GM15510 (cell line): Measurements from ENCODE around the gene RTBDN.

Experiments used
- POLR2A ChIP-seq: IDR thresholded peaks from 3 replicates; pipeline ENCODE4 v1.6.1; 2011; ENCODE audit warnings: borderline replicate concordance; ENCODE audit not compliant: insufficient read length; ENCODE audit errors: extremely low read depth

RTBDN gene

DNA sequence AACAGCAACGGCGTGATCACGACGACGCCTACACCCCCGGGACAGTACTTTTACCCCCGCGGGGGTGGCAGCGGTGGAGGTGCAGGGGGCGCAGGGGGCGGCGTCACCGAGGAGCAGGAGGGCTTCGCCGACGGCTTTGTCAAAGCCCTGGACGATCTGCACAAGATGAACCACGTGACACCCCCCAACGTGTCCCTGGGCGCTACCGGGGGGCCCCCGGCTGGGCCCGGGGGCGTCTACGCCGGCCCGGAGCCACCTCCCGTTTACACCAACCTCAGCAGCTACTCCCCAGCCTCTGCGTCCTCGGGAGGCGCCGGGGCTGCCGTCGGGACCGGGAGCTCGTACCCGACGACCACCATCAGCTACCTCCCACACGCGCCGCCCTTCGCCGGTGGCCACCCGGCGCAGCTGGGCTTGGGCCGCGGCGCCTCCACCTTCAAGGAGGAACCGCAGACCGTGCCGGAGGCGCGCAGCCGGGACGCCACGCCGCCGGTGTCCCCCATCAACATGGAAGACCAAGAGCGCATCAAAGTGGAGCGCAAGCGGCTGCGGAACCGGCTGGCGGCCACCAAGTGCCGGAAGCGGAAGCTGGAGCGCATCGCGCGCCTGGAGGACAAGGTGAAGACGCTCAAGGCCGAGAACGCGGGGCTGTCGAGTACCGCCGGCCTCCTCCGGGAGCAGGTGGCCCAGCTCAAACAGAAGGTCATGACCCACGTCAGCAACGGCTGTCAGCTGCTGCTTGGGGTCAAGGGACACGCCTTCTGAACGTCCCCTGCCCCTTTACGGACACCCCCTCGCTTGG is 42.1 kb downstream of the RTBDN start:
- peak; percentile 66 for TF ChIP-seq POLR2A

- TF ChIP-seq POLR2A, result peak; percentile 100
Measured at GRCh38 chr19:12791345-12792050, 42.9 kb downstream of the RTBDN start, which contains the start of gene JUNB. Gene JUNB, plus strand, starts transcription at chr19:12791486. Its CDS starts 286 bp downstream, at chr19:12791772.

DNA sequence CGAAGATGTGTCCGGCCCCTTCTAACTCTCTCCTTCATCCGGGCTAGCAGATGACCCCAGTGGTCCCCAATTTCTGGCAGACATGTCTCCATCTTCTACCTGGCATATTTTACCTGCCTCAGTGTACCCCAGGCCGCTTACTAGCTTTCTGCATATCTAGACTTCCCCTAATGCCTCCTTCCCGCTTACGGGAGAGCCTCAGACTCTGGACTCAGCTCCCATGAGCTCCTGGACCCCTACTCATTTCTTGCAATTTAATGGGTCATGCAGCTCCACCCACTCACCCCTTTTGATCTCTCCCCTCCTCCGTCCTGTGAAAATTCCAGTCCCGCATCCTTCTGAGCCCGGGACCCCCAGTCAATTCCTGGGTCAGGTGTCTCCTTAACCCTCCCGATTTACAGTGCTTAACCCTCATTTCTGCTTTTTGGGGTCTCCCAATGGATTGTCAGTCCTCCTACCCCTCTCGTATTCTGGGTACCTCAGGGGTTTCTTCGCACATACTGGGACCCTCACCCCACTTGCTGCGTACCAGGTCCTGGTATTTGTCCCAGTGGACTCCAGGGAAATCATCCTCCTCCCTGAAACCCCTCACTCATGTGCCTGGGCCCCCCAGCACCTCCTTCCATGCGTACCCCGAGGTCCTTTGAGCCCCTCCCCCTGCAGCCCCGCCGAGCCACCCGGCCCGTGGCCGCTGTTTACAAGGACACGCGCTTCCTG is 43.6 kb downstream of the RTBDN start:
- TF ChIP-seq POLR2A, result no peak

- peak; percentile 22 for TF ChIP-seq POLR2A
Measured at GRCh38 chr19:12789904-12790619, 44.3 kb downstream of the RTBDN start.

- TF ChIP-seq POLR2A, result peak; percentile 73
Measured at GRCh38 chr19:12789098-12789903, 45.1 kb downstream of the RTBDN start.

- TF ChIP-seq POLR2A, result peak; percentile 55
Measured at GRCh38 chr19:12788682-12789097, 45.7 kb downstream of the RTBDN start.

GRCh38 chr19:12788042-12788681 is 46.2 kb downstream of the RTBDN start:
- TF ChIP-seq POLR2A, result no peak

DNA sequence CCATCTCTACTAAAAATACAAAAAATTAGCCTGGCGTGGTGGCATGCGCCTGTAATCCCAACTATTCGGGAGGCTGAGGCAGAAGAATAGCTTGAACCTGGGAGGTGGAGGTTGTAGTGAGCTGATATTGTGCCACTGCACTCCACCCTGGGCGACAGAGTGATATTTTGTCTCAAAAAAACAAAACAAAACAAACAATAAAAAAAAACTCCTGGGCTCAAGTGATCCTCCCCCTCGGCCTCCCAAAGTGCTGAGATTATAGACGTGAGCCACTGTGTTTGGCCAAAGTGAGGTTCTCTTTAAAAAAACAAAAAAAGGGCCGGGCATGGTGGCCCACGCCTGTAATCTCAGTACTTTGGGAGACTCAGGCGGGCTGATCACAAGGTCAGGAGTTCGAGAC is 46.9 kb downstream of the RTBDN start:
- TF ChIP-seq POLR2A, result no peak

GRCh38 chr19:12786952-12787351 is 47.4 kb downstream of the RTBDN start:
- TF ChIP-seq POLR2A, result no peak

DNA sequence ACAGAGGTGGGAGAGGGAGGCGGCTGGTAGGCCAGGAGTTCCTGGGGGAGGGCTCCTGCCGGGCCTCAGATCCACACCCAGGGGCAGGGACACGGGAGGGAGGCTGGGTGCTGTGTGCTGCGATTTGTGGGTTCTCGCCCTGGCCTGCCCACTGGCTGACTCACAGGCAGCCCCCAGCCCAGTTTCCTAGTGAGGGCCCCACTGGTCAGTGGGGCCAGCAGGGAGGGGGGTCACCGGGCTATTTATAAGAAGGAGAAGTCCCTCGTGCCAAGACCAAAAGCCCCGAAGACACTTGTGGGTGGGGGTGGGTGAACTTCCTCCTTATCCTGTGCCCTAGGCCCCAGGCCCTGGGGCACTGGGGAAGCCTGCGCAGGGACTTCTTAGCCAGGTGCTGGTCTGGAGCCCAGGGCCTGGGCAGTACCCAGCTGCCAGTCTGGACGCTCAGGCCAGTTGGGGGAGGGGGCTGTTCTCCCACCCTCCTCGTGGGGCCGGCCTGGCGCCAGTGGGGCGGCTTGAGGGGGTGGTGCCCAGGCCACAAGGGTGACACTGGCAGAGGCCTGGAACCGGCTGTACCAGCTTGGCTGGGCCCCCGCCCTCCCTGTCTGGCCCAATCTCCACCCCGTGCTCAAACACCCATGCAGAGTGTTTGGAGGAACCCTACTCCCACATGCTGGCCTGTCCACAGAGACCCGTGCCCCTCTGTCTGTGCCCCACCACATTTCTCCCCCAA is 48.1 kb downstream of the RTBDN start:
- TF ChIP-seq POLR2A, result peak; percentile 7

GRCh38 chr19:12785431-12786031 is 48.8 kb downstream of the RTBDN start:
- peak; percentile 3 for TF ChIP-seq POLR2A

DNA sequence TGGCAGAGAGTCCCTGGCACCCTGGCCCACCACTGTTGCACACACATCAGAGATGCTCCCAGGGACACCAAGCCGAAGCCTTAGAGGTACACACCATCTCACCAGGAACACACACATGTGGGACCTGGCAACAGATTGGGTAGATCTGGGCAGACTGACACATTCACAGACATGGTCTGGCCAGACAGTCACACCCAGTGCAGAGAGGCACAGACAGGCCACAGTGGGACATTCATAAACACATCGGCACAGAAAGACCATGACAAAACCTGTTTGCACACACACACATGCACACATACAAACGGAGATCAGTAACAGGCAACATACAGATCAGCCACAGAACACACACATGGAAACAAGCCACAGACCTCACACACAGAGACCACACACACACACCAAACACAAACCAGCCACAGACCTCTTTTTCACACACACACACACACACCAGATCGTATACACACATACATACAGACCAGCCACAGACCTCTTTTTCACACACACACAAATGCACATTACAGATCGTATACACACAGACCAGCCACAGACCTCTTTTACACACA is 49.4 kb downstream of the RTBDN start:
- TF ChIP-seq POLR2A, result no peak
